A673 (cell line): ENCODE data around the gene ZNF516. TPM values are rescaled to one million over a fixed set of nuclear protein-coding genes. Genes with fewer than 3 reads are reported as not detected.

Experiments
- BruUV-seq: library from RNA; stranded (reverse); fragments of 400-500 nt; replicated peaks from 2 replicates; lab custom pipeline; 2021; lab: Mats Ljungman, UMichigan
- CTCF ChIA-PET: fragments of 300-600 bp; sonication (Branson Sonifier 250); formaldehyde crosslinking; loops from one replicate; lab custom pipeline; 2022; ENCODE audit warnings: antibody characterized with exemption; lab: Charles Lee
- POLR2A ChIA-PET: fragments of 300-600 bp; sonication (Branson Sonifier 250); formaldehyde crosslinking; loops from one replicate; lab custom pipeline; 2022; ENCODE audit warnings: antibody characterized with exemption; ENCODE audit not compliant: low non-redundant PET; lab: Charles Lee
- DNase-seq: peaks from one replicate; pipeline ENCODE4 v3.0.0-alpha.2; 2015; ENCODE audit warnings: low spot score
- H3K27ac ChIP-seq: fragments of 200-600 bp; sonication (generic); 2 replicates; pipeline ENCODE4 v1.5.1; 2016; ENCODE audit warnings: mixed run types, low read depth, mild to moderate bottlenecking, mixed read lengths, antibody characterized with exemption, low read length; ENCODE audit not compliant: poor library complexity, severe bottlenecking
- H3K27me3 ChIP-seq: fragments of 200-600 bp; sonication (generic); replicated peaks from 2 replicates; pipeline ENCODE4 v1.6.1; 2017; ENCODE audit warnings: mixed run types, low read depth, mild to moderate bottlenecking, mixed read lengths, antibody characterized with exemption, low read length; ENCODE audit not compliant: insufficient read depth, poor library complexity
- H3K36me3 ChIP-seq: fragments of 200-600 bp; sonication (generic); 2 replicates; pipeline ENCODE4 v1.6.1; 2016; ENCODE audit warnings: mixed run types, mild to moderate bottlenecking, mixed read lengths, antibody characterized with exemption, low read length; ENCODE audit not compliant: insufficient read depth, poor library complexity, severe bottlenecking
- H3K4me1 ChIP-seq: fragments of 200-600 bp; sonication (generic); 2 replicates; pipeline ENCODE4 v1.6.1; 2017; ENCODE audit warnings: mixed run types, mild to moderate bottlenecking, mixed read lengths, antibody characterized with exemption, low read length; ENCODE audit not compliant: insufficient read depth, poor library complexity, severe bottlenecking
- H3K4me3 ChIP-seq: fragments of 200-600 bp; sonication (generic); 2 replicates; pipeline ENCODE4 v1.5.1; 2016; ENCODE audit warnings: low read depth, mixed run types, mild to moderate bottlenecking, mixed read lengths, low read length; ENCODE audit not compliant: poor library complexity, severe bottlenecking
- H3K9me3 ChIP-seq: fragments of 200-600 bp; sonication (generic); 2 replicates; pipeline ENCODE4 v1.6.1; 2016; ENCODE audit warnings: mixed run types, low read depth, mild to moderate bottlenecking, mixed read lengths, antibody characterized with exemption, low read length; ENCODE audit not compliant: poor library complexity, severe bottlenecking
- CTCF ChIP-seq: fragments of 300-800, 200-600 bp; sonication (generic); conservative IDR thresholded peaks from 2 replicates; pipeline ENCODE4 v1.5.1; 2017; ENCODE audit warnings: low read depth, mild to moderate bottlenecking, antibody characterized with exemption, low read length, moderate library complexity, mixed read lengths
- EZH2 ChIP-seq: fragments of 200-600 bp; sonication (generic); IDR thresholded peaks from 2 replicates; pipeline ENCODE4 v1.6.1; 2017; ENCODE audit warnings: borderline replicate concordance, low read depth, mild to moderate bottlenecking, mixed read lengths, antibody characterized with exemption, low read length; ENCODE audit not compliant: poor library complexity, severe bottlenecking
- intact Hi-C: fragments of 100-400 bp; cut with micrococcal nuclease; formaldehyde crosslinking; loops from one replicate; pipeline ENCODE4 v1.10.0; 2022; ENCODE audit not compliant: unreplicated experiment
- total RNA-seq: library from RNA; stranded (reverse); gene quantifications from 2 replicates; pipeline ENCODE4 v1.2.3, GENCODE V29; 2021

The ZNF516 gene
- total RNA-seq, 1 experiment from 2014 or later, result 32.3 TPM

DNA sequence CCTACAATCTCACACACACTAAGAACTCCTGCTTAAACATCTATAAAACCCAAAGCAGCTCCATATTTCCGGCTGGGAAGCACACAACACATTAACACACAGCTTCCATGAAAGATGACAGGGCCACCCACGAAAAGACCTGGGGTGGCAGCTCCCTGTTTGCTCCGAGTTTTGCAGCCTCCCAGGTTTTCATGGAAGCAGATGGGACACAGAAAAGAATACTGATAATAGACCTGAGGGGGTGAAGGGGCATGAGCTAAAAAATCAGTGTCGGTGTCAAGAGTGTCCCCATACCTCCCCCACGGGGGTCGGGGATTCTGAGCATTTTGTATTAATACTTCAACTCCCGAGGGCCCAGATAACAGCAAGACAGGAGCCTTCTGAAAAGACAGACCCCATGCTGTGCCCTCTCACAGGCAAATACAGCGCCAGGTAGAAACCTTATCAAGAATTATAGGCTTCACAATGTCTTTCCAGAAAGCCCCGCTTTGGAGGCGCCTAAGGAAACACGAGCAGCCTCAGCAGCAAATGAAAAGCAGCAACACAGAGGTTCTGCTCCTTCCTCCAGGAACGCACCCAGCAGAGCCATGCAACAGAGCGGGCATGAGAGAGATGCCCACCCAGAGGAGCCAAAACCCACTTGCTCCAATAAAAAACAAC, 50.5 kb downstream of the ZNF516 start:
- POLR2A ChIA-PET, result no interaction called here
- no peak for DNase-seq
- Histone ChIP-seq H3K4me1 (peaks cover 28% of the 10 kb centered on the region), H3K4me3 (no peak overlapping the region), H3K27ac (peak overlapping the region; percentile 30), H3K9me3 (no peaks in the 10 kb centered on the region), H3K36me3 (peaks cover 20% of the 10 kb centered on the region), H3K27me3 (no peaks in the 10 kb centered on the region)
- CTCF ChIA-PET, result no interaction called here
- TF ChIP-seq CTCF (no peak), EZH2 (no peak)
- intact Hi-C loops, result no loop called here
- BruUV-seq, result no TSS peak

DNA sequence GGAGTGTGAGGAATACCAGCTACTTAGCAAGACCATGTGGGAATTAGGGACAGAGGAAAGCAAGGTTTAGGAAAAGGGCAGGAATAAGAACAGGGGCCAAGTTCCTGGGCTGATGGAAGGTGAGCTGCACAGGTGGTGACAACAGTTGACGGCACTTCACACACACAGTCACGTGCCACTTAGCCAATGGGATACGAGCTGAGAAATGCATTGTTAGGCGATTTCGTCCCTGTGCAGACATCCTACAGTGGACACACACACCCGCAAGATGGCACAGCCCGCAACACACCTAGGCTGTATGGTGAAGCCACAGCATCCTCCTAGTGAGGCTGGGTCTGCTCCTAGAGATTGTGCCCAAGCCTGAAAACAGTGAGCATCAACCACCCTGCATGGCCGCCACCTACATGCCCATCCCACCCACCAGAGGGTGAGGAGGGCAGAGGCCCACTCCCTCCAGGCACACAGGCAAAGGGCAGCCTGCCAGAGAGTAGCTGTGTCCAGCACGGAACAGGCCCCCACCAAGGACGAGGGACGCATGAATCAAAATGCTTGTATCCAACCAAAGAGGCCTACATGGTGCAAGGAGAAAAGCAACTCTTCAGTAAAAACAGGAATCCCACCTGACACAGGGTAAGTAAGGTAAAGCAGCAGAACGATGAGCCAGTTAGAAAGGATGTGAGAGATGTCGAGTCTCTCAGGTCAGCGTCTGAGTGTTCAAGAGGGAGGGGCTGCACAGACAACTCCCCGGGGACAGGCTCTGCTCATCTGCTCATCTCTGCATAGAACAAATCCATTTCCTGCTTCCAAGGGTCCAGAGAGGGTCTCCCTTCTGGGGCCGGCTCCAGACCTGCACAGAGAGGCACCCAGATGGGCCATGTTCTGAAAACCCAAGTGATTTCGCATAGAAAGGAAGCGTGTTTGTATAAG, 51.3 kb downstream of the ZNF516 start:
- intact Hi-C loops, result no loop called here
- Histone ChIP-seq H3K27me3 (no peaks in the 10 kb centered on the region), H3K4me3 (no peak overlapping the region), H3K9me3 (no peaks in the 10 kb centered on the region), H3K27ac (no peak overlapping the region), H3K4me1 (peaks cover 36% of the 10 kb centered on the region), H3K36me3 (peaks cover 20% of the 10 kb centered on the region)
- ChIA-PET CTCF (no interaction called here), POLR2A (no interaction called here)
- no TSS peak for BruUV-seq
- DNase-seq, result no peak
- TF ChIP-seq CTCF (no peak), EZH2 (no peak)

- Histone ChIP-seq H3K9me3 (no peaks in the 10 kb centered on the region), H3K27me3 (no peaks in the 10 kb centered on the region), H3K36me3 (peaks cover 20% of the 10 kb centered on the region), H3K27ac (no peak overlapping the region), H3K4me1 (peaks cover 42% of the 10 kb centered on the region), H3K4me3 (no peak overlapping the region)
- no peak for DNase-seq
- ChIA-PET CTCF (no interaction called here), POLR2A (no interaction called here)
- intact Hi-C loops, result no loop called here
- no peak for TF ChIP-seq EZH2
- no peak for TF ChIP-seq CTCF
- no TSS peak for BruUV-seq
Observed at GRCh38 chr18:76442413-76443171, 52.5 kb downstream of the ZNF516 start.
